Measurements from ENCODE around the gene SPATS2L. TPM values are rescaled to one million over a fixed set of nuclear protein-coding genes. Genes with fewer than 3 reads are reported as not detected.
A peak's percentile ranks its signal among the peaks of the same experiment; 100 is the strongest.

Gene SPATS2L
- total and polyA plus RNA-seq, 2 of the 13 experiments (the other 11 are each of a cell fraction or from before 2014, with no cell fraction given) = 154 to 212 TPM

GRCh38 chr2:200318940-200319435 lies 12.5 kb downstream of the SPATS2L start (continued):
- no peak for TF ChIP-seq ZNF607 (CRISPR knock-in tag; IDR thresholded peaks at IDR 0.05; ENCODE audit: borderline replicate concordance)
- no peak for TF ChIP-seq ZKSCAN1 (IDR thresholded peaks at IDR 0.05; ENCODE audit: low read length)
- no peak for TF ChIP-seq POGK (CRISPR knock-in tag; conservative IDR thresholded peaks at IDR 0.05)
- peak; percentile 80; the same call in 1 of the 2 replicates for TF ChIP-seq ZKSCAN8 (CRISPR knock-in tag; IDR thresholded peaks at IDR 0.05; ENCODE audit: borderline replicate concordance)
- no peak for TF ChIP-seq DMTF1 (CRISPR knock-in tag; IDR thresholded peaks at IDR 0.05)
- TF ChIP-seq CTCF (CRISPR knock-in tag; IDR thresholded peaks at IDR 0.05) = 0 out of 2 replicates have a peak, but pooled peaks have one; percentile 20
- peak; percentile 82 for TF ChIP-seq IKZF5 (CRISPR knock-in tag; IDR thresholded peaks at IDR 0.05)
- TF ChIP-seq RNF2 (conservative IDR thresholded peaks at IDR 0.05; ENCODE audit: low read depth) = no peak
- no peak for TF ChIP-seq SMARCE1 (IDR thresholded peaks at IDR 0.05; ENCODE audit: borderline replicate concordance)
- no peak for TF ChIP-seq ATF7-NPFF (CRISPR knock-in tag; IDR thresholded peaks at IDR 0.05; ENCODE audit: low read depth)
- TF ChIP-seq RFX1 (IDR thresholded peaks at IDR 0.05) = no peak
- TF ChIP-seq MXD1 (CRISPR knock-in tag; IDR thresholded peaks at IDR 0.05) = no peak
- TF ChIP-seq ARID3A (IDR thresholded peaks at IDR 0.05; ENCODE audit: low read depth, low read length) = peak; percentile 34; the same call in 1 of the 2 replicates
- TF ChIP-seq RFXANK (CRISPR knock-in tag; IDR thresholded peaks at IDR 0.05) = no peak
- TF ChIP-seq NFE2 (CRISPR knock-in tag; IDR thresholded peaks at IDR 0.05) = no peak
- no peak for TF ChIP-seq ZNF576 (CRISPR knock-in tag; IDR thresholded peaks at IDR 0.05)
- 0 out of 2 replicates have a peak, but pooled peaks have one; percentile 74 for TF ChIP-seq ZNF34 (CRISPR knock-in tag; IDR thresholded peaks at IDR 0.05; ENCODE audit: borderline replicate concordance)
- no peak for TF ChIP-seq ZNF30 (CRISPR knock-in tag; IDR thresholded peaks at IDR 0.05)
